C4-2B (cell line): Measurements from ENCODE around the gene B9D1.

Experiments
- ZFX ChIP-seq: fragments of 450-650 bp; IDR thresholded peaks from 2 replicates; pipeline ENCODE4 v1.6.1; 2017
- TF ChIP-seq, protein P1 (sequence below): fragments of 450-650 bp; conservative IDR thresholded peaks from 2 replicates; pipeline ENCODE4 v1.5.1; 2017; ENCODE audit warnings: mild to moderate bottlenecking

- TF ChIP-seq, protein P1, sequence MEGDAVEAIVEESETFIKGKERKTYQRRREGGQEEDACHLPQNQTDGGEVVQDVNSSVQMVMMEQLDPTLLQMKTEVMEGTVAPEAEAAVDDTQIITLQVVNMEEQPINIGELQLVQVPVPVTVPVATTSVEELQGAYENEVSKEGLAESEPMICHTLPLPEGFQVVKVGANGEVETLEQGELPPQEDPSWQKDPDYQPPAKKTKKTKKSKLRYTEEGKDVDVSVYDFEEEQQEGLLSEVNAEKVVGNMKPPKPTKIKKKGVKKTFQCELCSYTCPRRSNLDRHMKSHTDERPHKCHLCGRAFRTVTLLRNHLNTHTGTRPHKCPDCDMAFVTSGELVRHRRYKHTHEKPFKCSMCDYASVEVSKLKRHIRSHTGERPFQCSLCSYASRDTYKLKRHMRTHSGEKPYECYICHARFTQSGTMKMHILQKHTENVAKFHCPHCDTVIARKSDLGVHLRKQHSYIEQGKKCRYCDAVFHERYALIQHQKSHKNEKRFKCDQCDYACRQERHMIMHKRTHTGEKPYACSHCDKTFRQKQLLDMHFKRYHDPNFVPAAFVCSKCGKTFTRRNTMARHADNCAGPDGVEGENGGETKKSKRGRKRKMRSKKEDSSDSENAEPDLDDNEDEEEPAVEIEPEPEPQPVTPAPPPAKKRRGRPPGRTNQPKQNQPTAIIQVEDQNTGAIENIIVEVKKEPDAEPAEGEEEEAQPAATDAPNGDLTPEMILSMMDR = no peak
- no peak for TF ChIP-seq ZFX
Measured at GRCh38 chr17:19347323-19348080, 15.0 kb downstream of the B9D1 start.
